Neural cell (in vitro differentiated cells): ENCODE data around the gene ALDH3B2. TPM values are rescaled to one million over a fixed set of nuclear protein-coding genes. Genes with fewer than 3 reads are reported as not detected.

Experiments
- H2AFZ ChIP-seq: fragments of 200-600, 300-800 bp; sonication (generic), shearing (Covaris generic); 2 replicates; pipeline ENCODE4 v1.6.0; 2014; ENCODE audit warnings: low read depth, mild to moderate bottlenecking, antibody characterized with exemption, low read length, moderate library complexity
- H3F3A ChIP-seq: fragments of 200-600 bp; shearing (Covaris generic); 2 replicates; pipeline ENCODE4 v1.6.1; 2016; ENCODE audit warnings: mild to moderate bottlenecking, moderate library complexity, mixed read lengths, antibody characterized with exemption, low read length; ENCODE audit not compliant: insufficient read depth, poor library complexity, severe bottlenecking
- H3K27ac ChIP-seq: fragments of 200-600, 300-800 bp; sonication (generic), shearing (Covaris generic); 2 replicates; pipeline ENCODE4 v1.5.1; 2014; ENCODE audit warnings: mild to moderate bottlenecking, low read length, moderate library complexity
- H3K27me3 ChIP-seq: fragments of 300-800, 200-600 bp; sonication (generic), shearing (Covaris generic); 2 replicates; pipeline ENCODE4 v1.6.0; 2014; ENCODE audit warnings: mild to moderate bottlenecking, low read depth, low read length, moderate library complexity; ENCODE audit not compliant: insufficient read depth
- H3K36me3 ChIP-seq: fragments of 300-800, 200-600 bp; sonication (generic), shearing (Covaris generic); 2 replicates; pipeline ENCODE4 v1.5.1; 2014; ENCODE audit warnings: mild to moderate bottlenecking, antibody characterized with exemption, low read length, moderate library complexity; ENCODE audit not compliant: insufficient read depth
- H3K4me2 ChIP-seq: fragments of 300-800, 200-600 bp; sonication (generic), shearing (Covaris generic); 2 replicates; pipeline ENCODE4 v1.6.0; 2014; ENCODE audit warnings: mild to moderate bottlenecking, low read length
- H3K4me3 ChIP-seq: fragments of 300-800, 200-600 bp; sonication (generic), shearing (Covaris generic); 2 replicates; pipeline ENCODE4 v1.5.1; 2014; ENCODE audit warnings: mild to moderate bottlenecking, low read length, moderate library complexity
- H3K79me2 ChIP-seq: fragments of 200-600 bp; shearing (Covaris generic); replicated peaks from 2 replicates; pipeline ENCODE4 v1.6.0; 2014; ENCODE audit warnings: mild to moderate bottlenecking, low read length, moderate library complexity; ENCODE audit not compliant: insufficient read depth
- H3K9ac ChIP-seq: fragments of 300-800, 200-600 bp; sonication (generic), shearing (Covaris generic); 2 replicates; pipeline ENCODE4 v1.6.1; 2016; ENCODE audit warnings: mild to moderate bottlenecking, low read length, mixed read lengths
- H3K9me2 ChIP-seq: fragments of 200-600 bp; shearing (Covaris generic); 2 replicates; pipeline ENCODE4 v1.6.1; 2016; ENCODE audit warnings: mild to moderate bottlenecking, low read length, mixed read lengths; ENCODE audit not compliant: insufficient read depth
- H3K9me3 ChIP-seq: fragments of 200-600, 300-800 bp; sonication (generic), shearing (Covaris generic); 2 replicates; pipeline ENCODE4 v1.6.1; 2016; ENCODE audit warnings: mild to moderate bottlenecking, mixed run types, low read length, moderate library complexity, mixed read lengths
- H4K20me1 ChIP-seq: fragments of 200-600 bp; shearing (Covaris generic); 2 replicates; pipeline ENCODE4 v1.6.1; 2016; ENCODE audit warnings: mild to moderate bottlenecking, mixed run types; ENCODE audit not compliant: insufficient read depth
- CTCF ChIP-seq: fragments of 450-650 bp; IDR thresholded peaks from 2 replicates; pipeline ENCODE4 v1.5.1; 2014; ENCODE audit warnings: antibody characterized with exemption, mild to moderate bottlenecking, moderate library complexity; ENCODE audit not compliant: poor library complexity, severe bottlenecking
- EP300 ChIP-seq: fragments of 450-650 bp; conservative IDR thresholded peaks from 2 replicates; pipeline ENCODE4 v1.6.1; 2014; ENCODE audit warnings: antibody characterized with exemption, mild to moderate bottlenecking, moderate library complexity; ENCODE audit not compliant: poor library complexity, severe bottlenecking
- EZH2 ChIP-seq: fragments of 200-600, 300-800 bp; shearing (Covaris generic), sonication (generic); IDR thresholded peaks from 2 replicates; pipeline ENCODE4 v1.6.1; 2014; ENCODE audit warnings: antibody characterized with exemption, low read length, borderline replicate concordance, mild to moderate bottlenecking; ENCODE audit not compliant: insufficient read depth, poor library complexity, severe bottlenecking
- MXI1 ChIP-seq: fragments of 450-650 bp; conservative IDR thresholded peaks from 2 replicates; pipeline ENCODE4 v1.6.1; 2014; ENCODE audit warnings: antibody characterized with exemption, mild to moderate bottlenecking; ENCODE audit not compliant: poor library complexity, severe bottlenecking
- POLR2AphosphoS5 ChIP-seq: IDR thresholded peaks from 2 replicates; pipeline ENCODE4 v1.6.1; 2012
- RAD21 ChIP-seq: fragments of 450-650 bp; conservative IDR thresholded peaks from 2 replicates; pipeline ENCODE4 v1.6.1; 2014; ENCODE audit warnings: antibody characterized with exemption, mild to moderate bottlenecking, moderate library complexity
- SMC3 ChIP-seq: fragments of 450-650 bp; conservative IDR thresholded peaks from 2 replicates; pipeline ENCODE4 v1.6.1; 2014; ENCODE audit warnings: antibody characterized with exemption, mild to moderate bottlenecking, moderate library complexity; ENCODE audit not compliant: poor library complexity
- TAF1 ChIP-seq: IDR thresholded peaks from 2 replicates; pipeline ENCODE4 v1.6.1; 2012; ENCODE audit warnings: low read depth
- polyA plus RNA-seq: library from polyadenylated mRNA; depleted of rRNA; stranded (reverse); fragments of >200 nt; gene quantifications from 2 replicates; pipeline ENCODE4 v1.2.3, GENCODE V29; 2014
- TF ChIP-seq, protein P1 (sequence below): IDR thresholded peaks from 2 replicates; pipeline ENCODE4 v1.6.1; 2012; ENCODE audit warnings: borderline replicate concordance

ALDH3B2 gene
- polyA plus RNA-seq, 1 donor from 2014 or later = not detected

DNA sequence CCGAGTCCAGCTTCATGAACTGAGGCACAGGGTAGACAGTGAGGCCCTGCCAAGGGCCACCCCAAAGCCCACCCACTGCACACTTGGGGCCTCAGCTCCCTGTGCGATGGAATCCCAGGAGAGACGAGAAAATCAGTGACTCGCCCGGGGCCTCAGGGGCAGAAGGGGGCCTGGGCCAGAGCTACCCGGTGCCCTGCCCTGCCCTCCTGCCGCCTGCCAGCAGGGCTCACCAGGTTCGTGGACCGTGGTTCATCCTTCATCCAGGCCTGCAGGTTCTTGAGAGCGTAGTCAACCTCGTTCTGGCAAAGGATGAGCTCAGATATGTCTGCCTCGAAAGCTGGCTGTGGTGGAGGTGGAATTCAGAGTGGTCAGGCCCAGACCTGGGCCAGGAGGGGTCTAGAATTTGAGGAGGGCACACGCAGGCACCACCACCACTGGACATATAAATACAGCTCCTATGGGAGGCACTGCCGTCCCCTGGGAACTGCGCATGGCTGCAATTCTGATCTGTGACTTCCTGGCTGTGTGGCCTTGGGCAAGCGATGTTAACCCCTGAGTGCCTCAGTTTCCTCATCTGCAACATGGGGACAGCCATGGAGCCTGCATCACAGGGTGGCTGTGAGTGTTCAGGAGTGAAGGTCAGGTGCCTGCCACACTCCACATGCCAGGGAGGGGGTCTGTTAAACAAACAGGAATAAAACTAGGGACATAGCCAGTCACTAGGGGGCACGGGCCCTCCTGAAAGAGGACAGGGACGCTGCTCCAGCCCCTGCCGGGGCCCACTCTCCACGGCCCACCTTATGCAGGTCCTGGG, 7.5 kb downstream of the ALDH3B2 start:
- Histone ChIP-seq H4K20me1 (no peaks in the 10 kb centered on the region), H2AFZ (no peak overlapping the region), H3K36me3 (no peaks in the 10 kb centered on the region), H3K9me2 (no peaks in the 10 kb centered on the region), H3K9ac (no peak overlapping the region), H3K79me2 (no peaks in the 10 kb centered on the region), H3K9me3 (no peaks in the 10 kb centered on the region), H3F3A (no peaks in the 10 kb centered on the region), H3K27ac (no peak overlapping the region), H3K4me2 (no peak overlapping the region), H3K4me3 (no peak overlapping the region), H3K27me3 (no peaks in the 10 kb centered on the region)
- TF ChIP-seq SMC3 = no peak
- TF ChIP-seq TAF1 = no peak
- no peak for TF ChIP-seq POLR2AphosphoS5
- no peak for TF ChIP-seq EP300
- TF ChIP-seq RAD21 = no peak
- no peak for TF ChIP-seq CTCF
- no peak for TF ChIP-seq EZH2
- TF ChIP-seq MXI1 = no peak
- TF ChIP-seq, protein P1, sequence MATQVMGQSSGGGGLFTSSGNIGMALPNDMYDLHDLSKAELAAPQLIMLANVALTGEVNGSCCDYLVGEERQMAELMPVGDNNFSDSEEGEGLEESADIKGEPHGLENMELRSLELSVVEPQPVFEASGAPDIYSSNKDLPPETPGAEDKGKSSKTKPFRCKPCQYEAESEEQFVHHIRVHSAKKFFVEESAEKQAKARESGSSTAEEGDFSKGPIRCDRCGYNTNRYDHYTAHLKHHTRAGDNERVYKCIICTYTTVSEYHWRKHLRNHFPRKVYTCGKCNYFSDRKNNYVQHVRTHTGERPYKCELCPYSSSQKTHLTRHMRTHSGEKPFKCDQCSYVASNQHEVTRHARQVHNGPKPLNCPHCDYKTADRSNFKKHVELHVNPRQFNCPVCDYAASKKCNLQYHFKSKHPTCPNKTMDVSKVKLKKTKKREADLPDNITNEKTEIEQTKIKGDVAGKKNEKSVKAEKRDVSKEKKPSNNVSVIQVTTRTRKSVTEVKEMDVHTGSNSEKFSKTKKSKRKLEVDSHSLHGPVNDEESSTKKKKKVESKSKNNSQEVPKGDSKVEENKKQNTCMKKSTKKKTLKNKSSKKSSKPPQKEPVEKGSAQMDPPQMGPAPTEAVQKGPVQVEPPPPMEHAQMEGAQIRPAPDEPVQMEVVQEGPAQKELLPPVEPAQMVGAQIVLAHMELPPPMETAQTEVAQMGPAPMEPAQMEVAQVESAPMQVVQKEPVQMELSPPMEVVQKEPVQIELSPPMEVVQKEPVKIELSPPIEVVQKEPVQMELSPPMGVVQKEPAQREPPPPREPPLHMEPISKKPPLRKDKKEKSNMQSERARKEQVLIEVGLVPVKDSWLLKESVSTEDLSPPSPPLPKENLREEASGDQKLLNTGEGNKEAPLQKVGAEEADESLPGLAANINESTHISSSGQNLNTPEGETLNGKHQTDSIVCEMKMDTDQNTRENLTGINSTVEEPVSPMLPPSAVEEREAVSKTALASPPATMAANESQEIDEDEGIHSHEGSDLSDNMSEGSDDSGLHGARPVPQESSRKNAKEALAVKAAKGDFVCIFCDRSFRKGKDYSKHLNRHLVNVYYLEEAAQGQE = no peak

GRCh38 chr11:67666303-67666645, 8.1 kb downstream of the ALDH3B2 start:
- Histone ChIP-seq H2AFZ (no peak overlapping the region), H3K27ac (no peak overlapping the region), H3F3A (no peaks in the 10 kb centered on the region), H3K27me3 (no peaks in the 10 kb centered on the region), H3K4me2 (no peak overlapping the region), H3K9ac (no peak overlapping the region), H3K4me3 (no peak overlapping the region), H3K79me2 (no peaks in the 10 kb centered on the region), H3K9me3 (no peaks in the 10 kb centered on the region), H3K36me3 (no peaks in the 10 kb centered on the region), H4K20me1 (no peaks in the 10 kb centered on the region), H3K9me2 (no peaks in the 10 kb centered on the region)
- TF ChIP-seq, protein P1 = no peak
- TF ChIP-seq CTCF = no peak
- TF ChIP-seq TAF1 = no peak
- TF ChIP-seq RAD21 = no peak
- TF ChIP-seq MXI1 = no peak
- TF ChIP-seq EP300 = no peak
- no peak for TF ChIP-seq EZH2
- no peak for TF ChIP-seq SMC3
- TF ChIP-seq POLR2AphosphoS5 = no peak
